Gastrocnemius medialis (tissue), 4 donors: ENCODE results near the gene UBE3B. TPM values are rescaled to one million over a fixed set of nuclear protein-coding genes. Genes with fewer than 3 reads are reported as not detected.

Source experiments
- ATAC-seq, 2 donors: fragments of 150-250 bp; one replicate each; pipeline ENCODE4 v1.9.1; 2016
- DNase-seq, 2 donors: peaks; one replicate each; pipeline ENCODE4 v3.0.0-alpha.2; 2019
- H3K27ac ChIP-seq, 4 donors: fragments of 200-600 bp; sonication (generic); 1 replicate in 1 of 4; 2 replicates in 3 of 4; pipeline ENCODE4 v1.5.1; 2016 to 2018; ENCODE audit warnings: mild to moderate bottlenecking in 2 of 4, moderate library complexity in 1 of 4
- H3K27me3 ChIP-seq, 3 donors: fragments of 200-600 bp; sonication (generic) in 2 of 3; 1 replicate in 1 of 3; 2 replicates in 2 of 3; pipeline versions ENCODE4 v1.5.1 to v1.6.0; 2016 to 2019; ENCODE audit warnings: mild to moderate bottlenecking in 1 of 3, moderate library complexity in 1 of 3
- H3K36me3 ChIP-seq, 2 donors: fragments of 200-600 bp; sonication (generic) in 1 of 2; one replicate each; pipeline ENCODE4 v1.5.1; 2017 to 2018
- H3K4me1 ChIP-seq, 2 donors: fragments of 200-600 bp; sonication (generic) in 1 of 2; one replicate each; pipeline ENCODE4 v1.5.1; 2016 to 2017; ENCODE audit warnings: mild to moderate bottlenecking in 2 of 2
- H3K4me3 ChIP-seq, 4 donors: fragments of 200-600 bp; sonication (generic) in 3 of 4; 1 replicate in 1 of 4; 2 replicates in 3 of 4; pipeline ENCODE4 v1.5.1; 2016 to 2019; ENCODE audit warnings: mild to moderate bottlenecking in 2 of 4
- H3K9me3 ChIP-seq, 3 donors: fragments of 200-600 bp; sonication (generic) in 2 of 3; 1 replicate in 1 of 3; 2 replicates in 2 of 3; pipeline ENCODE4 v1.5.1; 2016 to 2019
- POLR2A ChIP-seq, 2 donors: fragments of 450-650 bp; IDR thresholded peaks; one replicate each; pipeline ENCODE4 v1.6.1; 2017; ENCODE audit warnings: antibody characterized with exemption in 2 of 2, mild to moderate bottlenecking in 2 of 2, moderate library complexity in 2 of 2
- in situ Hi-C, 4 donors: fragments of 200-750 bp; cut with MboI; loops; one replicate each; pipeline versions ENCODE4 v1.15.0 to v1.8.0; 2017; ENCODE audit warnings: low sequenced_read_pairs in 4 of 4
- intact Hi-C: fragments of 100-400 bp; cut with DNase I; formaldehyde crosslinking; loops from one replicate; pipeline ENCODE4 v1.15.1; 2023; ENCODE audit warnings: low total_unique reads
- total RNA-seq, 4 donors: library from RNA; depleted of rRNA; stranded (reverse); fragments of >200 nt; gene quantifications; one replicate each; pipeline versions ENCODE4 v1.1.0 to v1.2.3, GENCODE V29; 2016
- TF ChIP-seq, protein P1 (sequence below), 5 experiments: fragments of 450-650 bp in 3 of 5; fragments of 200-600 bp in 2 of 5; sonication (generic) in 2 of 5; IDR thresholded peaks in 4 of 5; conservative IDR thresholded peaks in 1 of 5; 1 replicate in 4 of 5; 2 replicates in 1 of 5; pipeline ENCODE4 v1.5.1; 2016 to 2019; ENCODE audit warnings: antibody characterized with exemption in 5 of 5, mild to moderate bottlenecking in 3 of 5, moderate library complexity in 3 of 5

Gene UBE3B
- total RNA-seq, 4 donors from 2014 or later, result 44.8 to 58.2 (median 55.9) TPM

- Histone ChIP-seq H3K9me3 (no peaks in the 10 kb centered on the region), H3K27ac (no peak overlapping the region), H3K36me3 (no peaks in the 10 kb centered on the region), H3K4me1 (no peaks in the 10 kb centered on the region), H3K4me3 (no peak overlapping the region), H3K27me3 (no peaks in the 10 kb centered on the region)
- intact Hi-C loops, result no loop called here
- in situ Hi-C loops, result no loop called here
- DNase-seq (no peak), ATAC-seq (no peak)
- TF ChIP-seq POLR2A (IDR thresholded peaks at IDR 0.05), result no peak
- TF ChIP-seq, protein P1, sequence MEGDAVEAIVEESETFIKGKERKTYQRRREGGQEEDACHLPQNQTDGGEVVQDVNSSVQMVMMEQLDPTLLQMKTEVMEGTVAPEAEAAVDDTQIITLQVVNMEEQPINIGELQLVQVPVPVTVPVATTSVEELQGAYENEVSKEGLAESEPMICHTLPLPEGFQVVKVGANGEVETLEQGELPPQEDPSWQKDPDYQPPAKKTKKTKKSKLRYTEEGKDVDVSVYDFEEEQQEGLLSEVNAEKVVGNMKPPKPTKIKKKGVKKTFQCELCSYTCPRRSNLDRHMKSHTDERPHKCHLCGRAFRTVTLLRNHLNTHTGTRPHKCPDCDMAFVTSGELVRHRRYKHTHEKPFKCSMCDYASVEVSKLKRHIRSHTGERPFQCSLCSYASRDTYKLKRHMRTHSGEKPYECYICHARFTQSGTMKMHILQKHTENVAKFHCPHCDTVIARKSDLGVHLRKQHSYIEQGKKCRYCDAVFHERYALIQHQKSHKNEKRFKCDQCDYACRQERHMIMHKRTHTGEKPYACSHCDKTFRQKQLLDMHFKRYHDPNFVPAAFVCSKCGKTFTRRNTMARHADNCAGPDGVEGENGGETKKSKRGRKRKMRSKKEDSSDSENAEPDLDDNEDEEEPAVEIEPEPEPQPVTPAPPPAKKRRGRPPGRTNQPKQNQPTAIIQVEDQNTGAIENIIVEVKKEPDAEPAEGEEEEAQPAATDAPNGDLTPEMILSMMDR (IDR thresholded peaks at IDR 0.05 in 4 of 5, conservative IDR thresholded peaks at IDR 0.05 in 1 of 5), result no peak
Observed at GRCh38 chr12:109540526-109541412, 63.3 kb downstream of the UBE3B start.

DNA sequence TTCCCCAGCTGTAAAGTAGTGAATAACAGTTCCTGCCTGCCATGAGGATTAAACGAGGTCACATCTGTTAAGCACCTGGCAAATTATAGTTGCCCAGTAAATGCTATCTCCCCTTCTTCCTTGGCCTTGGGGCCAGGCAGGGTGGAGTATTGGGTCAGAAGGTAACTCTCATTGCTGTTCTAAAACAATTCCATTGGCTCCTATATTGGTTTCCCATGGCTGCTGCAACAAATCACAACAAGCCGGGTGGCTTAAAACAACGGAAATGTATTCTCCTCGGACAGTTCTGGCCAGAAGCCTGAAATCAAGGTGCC, 63.9 kb downstream of the UBE3B start:
- Histone ChIP-seq H3K27ac (no peak overlapping the region), H3K4me3 (no peak overlapping the region), H3K9me3 (no peaks in the 10 kb centered on the region), H3K27me3 (no peaks in the 10 kb centered on the region), H3K4me1 (no peaks in the 10 kb centered on the region), H3K36me3 (no peaks in the 10 kb centered on the region)
- intact Hi-C loops (no loop called here), in situ Hi-C loops (no loop called here)
- DNase-seq (no peak), ATAC-seq (no peak)
- no peak for TF ChIP-seq POLR2A (IDR thresholded peaks at IDR 0.05)
- TF ChIP-seq, protein P1 (IDR thresholded peaks at IDR 0.05 in 4 of 5, conservative IDR thresholded peaks at IDR 0.05 in 1 of 5), result no peak

DNA sequence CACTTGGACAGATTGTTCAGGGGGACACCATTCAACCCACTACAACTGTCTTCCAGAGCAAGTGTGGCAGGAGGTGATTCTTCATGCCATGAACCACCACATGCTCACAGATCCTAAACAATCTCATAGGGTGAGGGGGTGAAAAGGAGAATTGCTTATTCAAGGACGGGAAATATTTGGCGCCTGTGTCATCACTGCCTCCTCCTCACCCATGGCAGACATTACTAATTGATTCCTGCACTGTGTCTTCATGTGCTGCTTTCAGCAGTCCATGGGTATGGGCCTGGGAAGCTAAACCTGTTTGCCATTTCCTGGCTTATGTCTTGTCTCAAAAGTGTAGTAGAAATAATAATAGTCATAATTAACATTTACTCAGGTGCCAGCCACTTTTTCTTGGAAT, 64.6 kb downstream of the UBE3B start:
- Histone ChIP-seq H3K4me3 (no peak overlapping the region), H3K4me1 (no peaks in the 10 kb centered on the region), H3K27me3 (no peaks in the 10 kb centered on the region), H3K9me3 (no peaks in the 10 kb centered on the region), H3K36me3 (no peaks in the 10 kb centered on the region), H3K27ac (no peak overlapping the region)
- DNase-seq (no peak), ATAC-seq (no peak)
- in situ Hi-C loops (no loop called here), intact Hi-C loops (no loop called here)
- TF ChIP-seq, protein P1 (IDR thresholded peaks at IDR 0.05 in 4 of 5, conservative IDR thresholded peaks at IDR 0.05 in 1 of 5), result no peak
- no peak for TF ChIP-seq POLR2A (IDR thresholded peaks at IDR 0.05)

GRCh38 chr12:109542876-109543275, 65.4 kb downstream of the UBE3B start:
- H3K27ac ChIP-seq, result no peak overlapping the region
- TF ChIP-seq POLR2A (IDR thresholded peaks at IDR 0.05), result no peak
- TF ChIP-seq, protein P1 (IDR thresholded peaks at IDR 0.05 in 4 of 5, conservative IDR thresholded peaks at IDR 0.05 in 1 of 5), result no peak
- H3K4me1 ChIP-seq, result no peaks in the 10 kb centered on the region
- ATAC-seq (no peak), DNase-seq (no peak)
- intact Hi-C loops (no loop called here), in situ Hi-C loops (no loop called here)
- H3K27me3 ChIP-seq, result peaks cover 0 to 5% (median 3%) of the 10 kb centered on the region in 3 donors
- no peak overlapping the region for H3K4me3 ChIP-seq
- no peaks in the 10 kb centered on the region for H3K9me3 ChIP-seq
- H3K36me3 ChIP-seq, result no peaks in the 10 kb centered on the region
